GM23248 (cell line): ENCODE results near the gene TENM4. TPM values are rescaled to one million over a fixed set of nuclear protein-coding genes. Genes with fewer than 3 reads are reported as not detected.

Experiments
- DNase-seq: peaks from one replicate; pipeline ENCODE4 v3.0.0-alpha.2; 2015
- H2AFZ ChIP-seq: fragments of 200-600 bp; sonication (generic); 2 replicates; pipeline ENCODE4 v1.6.1; 2016; ENCODE audit warnings: antibody characterized with exemption
- H3F3A ChIP-seq: fragments of 200-600 bp; sonication (generic); 2 replicates; pipeline ENCODE4 v1.6.1; 2016; ENCODE audit warnings: mild to moderate bottlenecking, antibody characterized with exemption, mixed run types; ENCODE audit not compliant: insufficient read depth
- H3K27ac ChIP-seq: fragments of 200-600 bp; sonication (generic); 2 replicates; pipeline ENCODE4 v1.5.1; 2016; ENCODE audit warnings: mild to moderate bottlenecking
- H3K27me3 ChIP-seq: fragments of 200-600 bp; sonication (generic); replicated peaks from 2 replicates; pipeline ENCODE4 v1.6.1; 2016; ENCODE audit warnings: mild to moderate bottlenecking; ENCODE audit not compliant: insufficient read depth
- H3K36me3 ChIP-seq: fragments of 200-600 bp; sonication (generic); 2 replicates; pipeline ENCODE4 v1.6.1; 2016; ENCODE audit warnings: low read depth, mild to moderate bottlenecking
- H3K4me1 ChIP-seq: fragments of 200-600 bp; sonication (generic); 2 replicates; pipeline ENCODE4 v1.6.1; 2016; ENCODE audit warnings: mild to moderate bottlenecking; ENCODE audit not compliant: insufficient read depth
- H3K4me2 ChIP-seq: fragments of 200-600 bp; sonication (generic); one replicate; pipeline ENCODE4 v1.6.1; 2016; ENCODE audit warnings: mild to moderate bottlenecking; ENCODE audit not compliant: unreplicated experiment
- H3K4me3 ChIP-seq: fragments of 200-600 bp; sonication (generic); 2 replicates; pipeline ENCODE4 v1.5.1; 2016; ENCODE audit warnings: mild to moderate bottlenecking
- H3K79me2 ChIP-seq: fragments of 200-600 bp; sonication (generic); 2 replicates; pipeline ENCODE4 v1.6.1; 2016; ENCODE audit warnings: mild to moderate bottlenecking; ENCODE audit not compliant: insufficient read depth
- H3K9ac ChIP-seq: fragments of 200-600 bp; sonication (generic); 2 replicates; pipeline ENCODE4 v1.6.1; 2016; ENCODE audit warnings: mild to moderate bottlenecking
- H3K9me2 ChIP-seq: fragments of 200-600 bp; sonication (generic); 2 replicates; pipeline ENCODE4 v1.6.1; 2016; ENCODE audit warnings: mixed run types, mild to moderate bottlenecking, moderate library complexity; ENCODE audit not compliant: insufficient read depth
- H3K9me3 ChIP-seq: fragments of 200-600 bp; sonication (generic); one replicate; pipeline ENCODE4 v1.6.1; 2017; ENCODE audit warnings: low read depth
- H4K20me1 ChIP-seq: fragments of 200-600 bp; sonication (generic); 2 replicates; pipeline ENCODE4 v1.6.0; 2016; ENCODE audit not compliant: insufficient read depth
- EZH2 ChIP-seq: fragments of 200-600 bp; sonication (generic); IDR thresholded peaks from 2 replicates; pipeline ENCODE4 v1.6.1; 2018; ENCODE audit warnings: antibody characterized with exemption, mild to moderate bottlenecking; ENCODE audit not compliant: insufficient read depth, poor library complexity, severe bottlenecking
- EZH2phosphoT487 ChIP-seq: fragments of 200-600 bp; sonication (generic); IDR thresholded peaks from 2 replicates; pipeline ENCODE4 v1.6.1; 2018; ENCODE audit warnings: antibody characterized with exemption, moderate library complexity, mild to moderate bottlenecking, low read depth; ENCODE audit not compliant: insufficient read depth
- WGBS, 2 experiments: methylation state at CpG; one replicate each; pipeline ENCODE4 v1.1.6; 2015 to 2017; ENCODE audit warnings: low lambda C conversion rate in 2 of 2, low coverage in 1 of 2; ENCODE audit errors: missing lambda C conversion rate in 2 of 2; 5-methylcytosine and 5-hydroxymethylcytosine counted together
- in situ Hi-C: fragments of 300-500 bp; cut with MboI; formaldehyde crosslinking; loops from 2 replicates; pipeline ENCODE4 v1.15.0; 2020
- polyA plus RNA-seq: library from polyadenylated mRNA; unstranded; fragments of >200 nt; fragmentation: Nextera tagmentation; extraction: Ambion mirVana; gene quantifications from 2 replicates; pipeline ENCODE4 v1.2.1, GENCODE V29; 2016
- total RNA-seq: library from RNA; depleted of rRNA; stranded (reverse); fragments of >200 nt; shearing (Covaris generic); gene quantifications from 2 replicates; pipeline ENCODE4 v1.2.3, GENCODE V29; 2014

TENM4 gene
- total and polyA plus RNA-seq, 2 experiments from 2014 or later: 0.11 to 0.48 TPM

GRCh38 chr11:79369055-79369454 is 71.8 kb downstream of the TENM4 start:
- no peaks in the 10 kb centered on the region for H3K79me2 ChIP-seq
- H3K4me2 ChIP-seq: no peak overlapping the region
- H2AFZ ChIP-seq: no peak overlapping the region
- in situ Hi-C loops: no loop called here
- H3F3A ChIP-seq: no peaks in the 10 kb centered on the region
- 43 to 44% methylated on average over 5 of the region's 5 CpGs for WGBS, 2 experiments
- H3K9me3 ChIP-seq: no peaks in the 10 kb centered on the region
- H3K4me1 ChIP-seq: no peaks in the 10 kb centered on the region
- no peak overlapping the region for H3K9ac ChIP-seq
- no peaks in the 10 kb centered on the region for H3K9me2 ChIP-seq
- H3K4me3 ChIP-seq: no peak overlapping the region
- TF ChIP-seq EZH2phosphoT487 (no peak), EZH2 (no peak)
- no peak overlapping the region for H3K27ac ChIP-seq
- no peaks in the 10 kb centered on the region for H4K20me1 ChIP-seq
- DNase-seq: no peak
- no peaks in the 10 kb centered on the region for H3K27me3 ChIP-seq
- no peaks in the 10 kb centered on the region for H3K36me3 ChIP-seq

DNA sequence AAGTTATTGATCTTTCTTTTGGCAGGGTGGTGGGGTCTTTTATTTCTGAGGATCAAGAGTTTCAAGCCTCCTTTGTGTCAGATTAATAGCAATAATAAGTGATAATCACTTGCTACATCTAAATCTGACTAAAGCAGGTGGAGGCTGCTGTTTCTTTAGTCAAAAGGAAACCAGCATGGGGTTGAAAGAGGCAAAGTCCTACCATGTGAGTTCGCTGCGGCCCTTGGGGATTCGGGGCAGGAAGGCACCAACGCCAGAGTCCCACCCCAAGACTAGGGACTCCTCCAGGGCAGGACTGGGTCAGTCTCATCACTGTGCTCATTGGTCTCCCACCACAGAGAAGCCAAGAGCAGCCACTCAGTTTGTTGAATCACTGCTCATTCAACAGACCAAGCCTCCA is 73.0 kb downstream of the TENM4 start:
- Histone ChIP-seq H3K9me3 (no peaks in the 10 kb centered on the region), H3K27ac (no peak overlapping the region), H2AFZ (no peak overlapping the region), H3K9me2 (no peaks in the 10 kb centered on the region), H3K4me1 (no peaks in the 10 kb centered on the region), H3K36me3 (no peaks in the 10 kb centered on the region), H3K9ac (no peak overlapping the region), H3K4me2 (no peak overlapping the region), H3K79me2 (no peaks in the 10 kb centered on the region), H3K4me3 (no peak overlapping the region), H3F3A (no peaks in the 10 kb centered on the region), H3K27me3 (no peaks in the 10 kb centered on the region), H4K20me1 (no peaks in the 10 kb centered on the region)
- no peak for DNase-seq
- in situ Hi-C loops: no loop called here
- 43 to 62% methylated on average over 4 of the region's 4 CpGs for WGBS, 2 experiments
- TF ChIP-seq EZH2phosphoT487 (no peak), EZH2 (no peak)

- H3K9me3 ChIP-seq: no peaks in the 10 kb centered on the region
- no peak overlapping the region for H3K27ac ChIP-seq
- no peaks in the 10 kb centered on the region for H4K20me1 ChIP-seq
- H3K9ac ChIP-seq: no peak overlapping the region
- 58 to 67% methylated on average over 2 of the region's 2 CpGs for WGBS, 2 experiments
- no peaks in the 10 kb centered on the region for H3F3A ChIP-seq
- no peak for DNase-seq
- no peaks in the 10 kb centered on the region for H3K36me3 ChIP-seq
- H3K4me1 ChIP-seq: no peaks in the 10 kb centered on the region
- no peak overlapping the region for H3K4me2 ChIP-seq
- no peaks in the 10 kb centered on the region for H3K79me2 ChIP-seq
- in situ Hi-C loops: no loop called here
- H3K9me2 ChIP-seq: no peaks in the 10 kb centered on the region
- no peak overlapping the region for H2AFZ ChIP-seq
- H3K4me3 ChIP-seq: no peak overlapping the region
- H3K27me3 ChIP-seq: no peaks in the 10 kb centered on the region
- TF ChIP-seq EZH2phosphoT487: no peak
Observed at GRCh38 chr11:79366218-79366617, 74.6 kb downstream of the TENM4 start.

DNA sequence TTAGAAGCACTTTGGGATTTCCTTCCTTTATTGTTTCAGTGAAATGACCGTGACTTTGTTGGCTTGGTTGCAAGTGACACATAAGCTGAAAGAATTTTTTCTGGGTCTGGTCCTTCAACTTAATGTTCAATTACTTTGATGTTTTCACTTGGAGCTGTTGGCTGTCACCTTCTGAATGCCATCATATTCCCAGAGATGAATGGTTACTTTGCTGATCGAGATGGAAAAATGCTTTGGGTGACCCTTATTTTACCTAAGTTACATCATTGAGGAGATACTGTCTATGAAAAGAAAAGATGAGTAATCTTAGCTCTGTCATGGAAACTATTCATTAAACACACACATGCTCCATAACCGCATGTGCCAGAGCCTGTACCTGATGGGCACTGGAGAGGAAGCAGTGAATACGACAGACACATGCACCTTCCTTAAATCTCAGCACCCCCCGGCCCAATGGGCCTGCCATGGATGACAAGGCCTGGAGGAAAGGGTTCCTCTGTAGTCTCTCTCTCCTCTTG is 76.9 kb downstream of the TENM4 start:
- H3K27ac ChIP-seq: no peak overlapping the region
- no peak overlapping the region for H3K9ac ChIP-seq
- in situ Hi-C loops: no loop called here
- TF ChIP-seq EZH2 (no peak), EZH2phosphoT487 (no peak)
- no peaks in the 10 kb centered on the region for H3K4me1 ChIP-seq
- 56 to 58% methylated on average over 5 of the region's 5 CpGs for WGBS, 2 experiments
- H2AFZ ChIP-seq: no peak overlapping the region
- no peaks in the 10 kb centered on the region for H3K79me2 ChIP-seq
- H4K20me1 ChIP-seq: no peaks in the 10 kb centered on the region
- H3K9me3 ChIP-seq: no peaks in the 10 kb centered on the region
- H3K27me3 ChIP-seq: no peaks in the 10 kb centered on the region
- H3K4me2 ChIP-seq: no peak overlapping the region
- H3K36me3 ChIP-seq: no peaks in the 10 kb centered on the region
- DNase-seq: no peak
- no peaks in the 10 kb centered on the region for H3K9me2 ChIP-seq
- no peaks in the 10 kb centered on the region for H3F3A ChIP-seq
- no peak overlapping the region for H3K4me3 ChIP-seq

GRCh38 chr11:79363256-79363655 is 77.6 kb downstream of the TENM4 start:
- no peak overlapping the region for H3K27ac ChIP-seq
- H3K4me2 ChIP-seq: no peak overlapping the region
- H4K20me1 ChIP-seq: no peaks in the 10 kb centered on the region
- WGBS, 2 experiments: 61 to 73% methylated on average over 4 of the region's 4 CpGs
- H3K9ac ChIP-seq: no peak overlapping the region
- H3K4me3 ChIP-seq: no peak overlapping the region
- no peaks in the 10 kb centered on the region for H3K79me2 ChIP-seq
- no peaks in the 10 kb centered on the region for H3K9me3 ChIP-seq
- no peak overlapping the region for H2AFZ ChIP-seq
- no peak for TF ChIP-seq EZH2
- no peaks in the 10 kb centered on the region for H3K36me3 ChIP-seq
- in situ Hi-C loops: no loop called here
- no peaks in the 10 kb centered on the region for H3K9me2 ChIP-seq
- H3F3A ChIP-seq: no peaks in the 10 kb centered on the region
- H3K27me3 ChIP-seq: no peaks in the 10 kb centered on the region
- DNase-seq: no peak
- H3K4me1 ChIP-seq: no peaks in the 10 kb centered on the region
